Measurements from ENCODE around the gene SPDYE1.
"Not testable (repeated sequence)": the region's sequence is repeated elsewhere in the genome, so short reads cannot be mapped to it uniquely, and the experiment has no call there.

The SPDYE1 gene

GRCh38 chr7:43997532-43997931, at the start of gene SPDYE1:
TSS of gene SPDYE1 (plus strand) at chr7:43997897. CDS start at chr7:43999950, 2,053 bp downstream.
- H3K36me3 Mint-ChIP-seq, H3K27me3 Mint-ChIP-seq, H3K9me3 Mint-ChIP-seq, ATAC-seq, H3K4me1 Mint-ChIP-seq, H3K27ac Mint-ChIP-seq, H3K4me3 Mint-ChIP-seq: not testable (repeated sequence)

- Mint-ChIP-seq H3K4me1 (peaks cover 6% of the 10 kb centered on the region), H3K9me3 (no peaks in the 10 kb centered on the region), H3K36me3 (peaks cover 54% of the 10 kb centered on the region), H3K27me3 (no peaks in the 10 kb centered on the region), H3K4me3 (no peak overlapping the region), H3K27ac (no peak overlapping the region)
- ATAC-seq, result no peak
Measured at GRCh38 chr7:43952028-43952427, 45.7 kb upstream of the SPDYE1 start.

- no peaks in the 10 kb centered on the region for H3K9me3 Mint-ChIP-seq
- H3K4me1 Mint-ChIP-seq, result peaks cover 6% of the 10 kb centered on the region
- H3K27ac Mint-ChIP-seq, result no peak overlapping the region
- H3K36me3 Mint-ChIP-seq, result peaks cover 44% of the 10 kb centered on the region
- H3K4me3 Mint-ChIP-seq, result no peak overlapping the region
- no peak for ATAC-seq
- H3K27me3 Mint-ChIP-seq, result no peaks in the 10 kb centered on the region
Measured at GRCh38 chr7:43953071-43953470, 44.6 kb upstream of the SPDYE1 start.

- no peak overlapping the region for H3K4me3 Mint-ChIP-seq
- H3K36me3 Mint-ChIP-seq, result peaks cover 49% of the 10 kb centered on the region
- no peaks in the 10 kb centered on the region for H3K9me3 Mint-ChIP-seq
- H3K27ac Mint-ChIP-seq, result no peak overlapping the region
- H3K27me3 Mint-ChIP-seq, result no peaks in the 10 kb centered on the region
- H3K4me1 Mint-ChIP-seq, result peaks cover 6% of the 10 kb centered on the region
- no peak for ATAC-seq
Measured at GRCh38 chr7:43954524-43955228, 43.0 kb upstream of the SPDYE1 start.

GRCh38 chr7:43956027-43956426, 41.7 kb upstream of the SPDYE1 start:
- Mint-ChIP-seq H3K4me1 (peaks cover 6% of the 10 kb centered on the region), H3K27ac (no peak overlapping the region), H3K36me3 (peaks cover 47% of the 10 kb centered on the region), H3K9me3 (no peaks in the 10 kb centered on the region), H3K27me3 (no peaks in the 10 kb centered on the region), H3K4me3 (no peak overlapping the region)
- no peak for ATAC-seq

- peaks cover 3% of the 10 kb centered on the region for H3K4me1 Mint-ChIP-seq
- ATAC-seq, result no peak
- peaks cover 22% of the 10 kb centered on the region for H3K36me3 Mint-ChIP-seq
- no peaks in the 10 kb centered on the region for H3K9me3 Mint-ChIP-seq
- no peak overlapping the region for H3K4me3 Mint-ChIP-seq
- H3K27me3 Mint-ChIP-seq, result no peaks in the 10 kb centered on the region
- H3K27ac Mint-ChIP-seq, result no peak overlapping the region
Measured at GRCh38 chr7:43960933-43961332, 36.8 kb upstream of the SPDYE1 start.

GRCh38 chr7:43966392-43966791, 31.3 kb upstream of the SPDYE1 start:
- H3K9me3 Mint-ChIP-seq, H3K4me3 Mint-ChIP-seq, H3K36me3 Mint-ChIP-seq, H3K27ac Mint-ChIP-seq, H3K4me1 Mint-ChIP-seq, H3K27me3 Mint-ChIP-seq, ATAC-seq: not testable (repeated sequence)

GRCh38 chr7:43968172-43969040, 29.3 kb upstream of the SPDYE1 start:
- not testable (repeated sequence) for H3K36me3 Mint-ChIP-seq, H3K27ac Mint-ChIP-seq, H3K4me3 Mint-ChIP-seq, ATAC-seq, H3K9me3 Mint-ChIP-seq, H3K4me1 Mint-ChIP-seq, H3K27me3 Mint-ChIP-seq

- H3K27ac Mint-ChIP-seq, H3K4me3 Mint-ChIP-seq, H3K36me3 Mint-ChIP-seq, H3K4me1 Mint-ChIP-seq, ATAC-seq, H3K27me3 Mint-ChIP-seq, H3K9me3 Mint-ChIP-seq: not testable (repeated sequence)
Measured at GRCh38 chr7:43969586-43969985, 28.1 kb upstream of the SPDYE1 start.

GRCh38 chr7:43970698-43971097, 27.0 kb upstream of the SPDYE1 start:
- not testable (repeated sequence) for H3K4me1 Mint-ChIP-seq, H3K9me3 Mint-ChIP-seq, H3K27ac Mint-ChIP-seq, H3K36me3 Mint-ChIP-seq, ATAC-seq, H3K4me3 Mint-ChIP-seq, H3K27me3 Mint-ChIP-seq

GRCh38 chr7:43974033-43974573, 23.6 kb upstream of the SPDYE1 start:
- H3K36me3 Mint-ChIP-seq, result peaks cover 11% of the 10 kb centered on the region
- H3K9me3 Mint-ChIP-seq, H3K27me3 Mint-ChIP-seq, H3K4me1 Mint-ChIP-seq, H3K4me3 Mint-ChIP-seq, ATAC-seq, H3K27ac Mint-ChIP-seq: not testable (repeated sequence)

GRCh38 chr7:43974725-43975482, 22.8 kb upstream of the SPDYE1 start:
- not testable (repeated sequence) for H3K27me3 Mint-ChIP-seq, H3K27ac Mint-ChIP-seq, H3K9me3 Mint-ChIP-seq, H3K4me3 Mint-ChIP-seq, ATAC-seq, H3K4me1 Mint-ChIP-seq
- H3K36me3 Mint-ChIP-seq, result peaks cover 11% of the 10 kb centered on the region

GRCh38 chr7:43977525-43977924, 20.2 kb upstream of the SPDYE1 start:
- Mint-ChIP-seq H3K36me3 (peaks cover 11% of the 10 kb centered on the region), H3K27ac (no peak overlapping the region), H3K4me1 (peaks cover 6% of the 10 kb centered on the region), H3K27me3 (no peaks in the 10 kb centered on the region), H3K4me3 (no peak overlapping the region), H3K9me3 (peaks cover 3% of the 10 kb centered on the region)
- ATAC-seq, result no peak

GRCh38 chr7:43978102-43978501, 19.6 kb upstream of the SPDYE1 start:
- H3K9me3 Mint-ChIP-seq, H3K27ac Mint-ChIP-seq, H3K27me3 Mint-ChIP-seq, H3K4me1 Mint-ChIP-seq, H3K4me3 Mint-ChIP-seq, ATAC-seq: not testable (repeated sequence)
- H3K36me3 Mint-ChIP-seq, result peaks cover 14% of the 10 kb centered on the region

- peaks cover 12% of the 10 kb centered on the region for H3K36me3 Mint-ChIP-seq
- not testable (repeated sequence) for H3K27ac Mint-ChIP-seq, ATAC-seq, H3K9me3 Mint-ChIP-seq, H3K4me3 Mint-ChIP-seq, H3K27me3 Mint-ChIP-seq, H3K4me1 Mint-ChIP-seq
Measured at GRCh38 chr7:43982848-43983247, 14.8 kb upstream of the SPDYE1 start.

Data from stimulated activated memory B cell treated with anti-CD40 and anti-IgM and Interleukin-4, amounts not matched to agents 10 μg/mL and 1 μg/mL and 100 μg/mL, for 72 hours (primary cell).